K562 (cell line): ENCODE data around the gene MCRS1. TPM values are rescaled to one million over a fixed set of nuclear protein-coding genes. Genes with fewer than 3 reads are reported as not detected.
A peak's percentile ranks its signal among the peaks of the same experiment; 100 is the strongest.

Source experiments
- DNMT1 ChIP-seq: fragments of 450-650 bp; IDR thresholded peaks from 2 replicates; pipeline ENCODE4 v1.6.1; 2016; ENCODE audit warnings: antibody characterized with exemption, mild to moderate bottlenecking
- EHMT2 ChIP-seq: fragments of 450-650 bp; IDR thresholded peaks from 2 replicates; pipeline ENCODE4 v1.6.1; 2018; ENCODE audit warnings: antibody characterized with exemption
- ELF1 ChIP-seq: fragments of 200-800 bp; sonication (Bioruptor generic); IDR thresholded peaks from 2 replicates; pipeline ENCODE4 v1.6.1; 2016; ENCODE audit warnings: missing genetic modification characterization, missing compliant biosample characterization
- EWSR1 ChIP-seq: fragments of 450-650 bp; IDR thresholded peaks from 2 replicates; pipeline ENCODE4 v1.6.1; 2018; ENCODE audit warnings: borderline replicate concordance, mild to moderate bottlenecking, low read depth, moderate library complexity; ENCODE audit not compliant: partially characterized antibody
- FOXO4 ChIP-seq: fragments of 450-650 bp; formaldehyde crosslinking; IDR thresholded peaks from 2 replicates; pipeline ENCODE4 v1.4.0; 2020; ENCODE audit warnings: mild to moderate bottlenecking, moderate library complexity
- HDAC3 ChIP-seq: fragments of 450-650 bp; IDR thresholded peaks from 2 replicates; pipeline ENCODE4 v1.6.1; 2018; ENCODE audit warnings: borderline replicate concordance, mild to moderate bottlenecking, moderate library complexity; ENCODE audit not compliant: partially characterized antibody
- HINFP ChIP-seq: fragments of 450-650 bp; conservative IDR thresholded peaks from 2 replicates; pipeline ENCODE4 v1.6.1; 2016; ENCODE audit warnings: missing genetic modification characterization, low read depth, mild to moderate bottlenecking, control low read depth, missing compliant biosample characterization
- JUND ChIP-seq, 2 experiments: IDR thresholded peaks; 2 replicates in 1 of 2; 3 replicates in 1 of 2; pipeline ENCODE4 v1.6.1; 2011; ENCODE audit warnings: borderline replicate concordance in 2 of 2, low read depth in 2 of 2, low read length in 2 of 2, improper control_type of control experiment in 1 of 2, missing biosample characterization in 1 of 2, missing genetic modification characterization in 1 of 2, missing genetic modification reagents in 1 of 2
- RBM34 ChIP-seq: fragments of 200-400 bp; formaldehyde crosslinking; IDR thresholded peaks from 2 replicates; pipeline ENCODE4 v1.6.1; 2018; ENCODE audit warnings: low read length, borderline replicate concordance; ENCODE audit not compliant: insufficient read depth
- ZFP1 ChIP-seq: fragments of 450-650 bp; formaldehyde crosslinking; IDR thresholded peaks from 2 replicates; pipeline ENCODE4 v1.4.0; 2020; ENCODE audit warnings: mild to moderate bottlenecking, mixed read lengths
- ZNF311 ChIP-seq: fragments of 250-450 bp; sonication (Bioruptor Pico); IDR thresholded peaks from 2 replicates; pipeline ENCODE4 v1.4.0; 2020; ENCODE audit warnings: mild to moderate bottlenecking, moderate library complexity
- polyA plus RNA-seq, 8 experiments: library from polyadenylated mRNA; depleted of rRNA in 4 of 8; stranded (reverse) in 5 of 8; unstranded in 3 of 8; fragments of >200 nt; fragmentation: Nextera tagmentation in 2 of 8; fragmentation: Illumina TruSeq in 1 of 8; extraction: Ambion mirVana in 2 of 8; extraction: Trizol in 1 of 8; gene quantifications; 2 replicates each; pipeline versions ENCODE4 v1.2.1 to v1.2.3, GENCODE V29; 2011 to 2014; ENCODE audit warnings: inconsistent platforms in 1 of 8, missing spikeins in 1 of 8
- total RNA-seq, 7 experiments: library from RNA; depleted of rRNA in 6 of 7; stranded (reverse); fragments of >200 nt in 6 of 7; fragmentation: Illumina TruSeq in 2 of 7; extraction: Trizol in 2 of 7; gene quantifications; 2 replicates each; pipeline versions ENCODE4 v1.2.1 to v1.2.3, GENCODE V29; 2011 to 2021; ENCODE audit warnings: low replicate concordance in 1 of 7
- TF ChIP-seq, protein P1 (sequence below): sonication (generic); formaldehyde crosslinking; IDR thresholded peaks from 2 replicates; pipeline ENCODE4 v1.8.0; 2022; ENCODE audit warnings: mild to moderate bottlenecking, missing genetic modification reagents
- TF ChIP-seq, protein P2 (sequence below), 2 experiments: fragments of 450-650 bp in 1 of 2; sonication (generic) in 1 of 2; formaldehyde crosslinking; conservative IDR thresholded peaks; 2 replicates each; pipeline versions ENCODE4 v1.4.0 to v1.8.1; 2020 to 2022; ENCODE audit warnings: mild to moderate bottlenecking in 1 of 2, missing genetic modification reagents in 1 of 2
- TF ChIP-seq, protein P3 (sequence below): sonication (generic); formaldehyde crosslinking; IDR thresholded peaks from 2 replicates; pipeline ENCODE4 v1.8.0; 2022; ENCODE audit warnings: missing genetic modification reagents, mild to moderate bottlenecking, borderline replicate concordance

MCRS1 gene
- total and polyA plus RNA-seq, 9 of the 15 experiments (the other 6 are each of a cell fraction or from before 2014, with no cell fraction given) = 50.0 to 100 (median 73.2) TPM

DNA sequence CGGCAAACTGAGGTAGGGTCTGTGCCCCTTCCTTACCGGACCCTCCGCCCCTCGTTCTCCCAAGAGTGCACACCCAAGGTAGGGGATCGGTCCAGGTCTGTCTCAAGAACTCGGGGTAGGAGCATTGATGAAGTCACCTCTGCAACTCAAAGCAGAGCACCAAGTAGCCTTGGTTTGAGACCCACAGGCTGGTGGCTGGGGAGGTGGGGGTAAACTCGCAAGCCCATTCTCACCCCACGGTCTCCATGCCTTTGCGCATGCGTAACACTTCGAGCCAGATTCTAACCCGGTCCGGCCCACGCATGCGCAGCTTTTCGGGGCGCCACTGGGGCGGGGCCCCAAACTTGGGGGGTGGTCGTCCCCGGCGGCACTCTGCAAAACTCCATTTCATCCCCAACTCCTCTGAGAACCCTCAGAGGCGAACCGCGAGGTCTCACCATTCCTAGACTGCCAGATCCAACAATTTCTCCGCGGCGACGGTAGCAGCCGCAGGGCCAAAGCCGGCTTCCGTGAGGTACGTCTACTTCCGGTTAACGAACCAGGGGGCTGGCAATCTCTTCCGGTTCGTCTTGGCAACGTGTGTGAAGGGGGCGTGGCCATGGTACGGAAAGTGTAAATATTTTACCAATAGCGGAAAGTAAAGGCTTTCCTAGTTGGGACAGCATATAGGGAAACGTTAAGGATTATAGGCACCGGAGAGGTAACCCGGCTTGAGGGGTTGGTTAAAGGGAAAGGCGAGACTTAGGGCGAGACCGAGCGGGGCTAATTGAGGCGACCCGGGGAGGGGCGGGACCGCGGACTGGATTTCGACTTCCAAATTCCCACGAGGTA is at the start of gene MCRS1 (continued):
- TF ChIP-seq, protein P1, sequence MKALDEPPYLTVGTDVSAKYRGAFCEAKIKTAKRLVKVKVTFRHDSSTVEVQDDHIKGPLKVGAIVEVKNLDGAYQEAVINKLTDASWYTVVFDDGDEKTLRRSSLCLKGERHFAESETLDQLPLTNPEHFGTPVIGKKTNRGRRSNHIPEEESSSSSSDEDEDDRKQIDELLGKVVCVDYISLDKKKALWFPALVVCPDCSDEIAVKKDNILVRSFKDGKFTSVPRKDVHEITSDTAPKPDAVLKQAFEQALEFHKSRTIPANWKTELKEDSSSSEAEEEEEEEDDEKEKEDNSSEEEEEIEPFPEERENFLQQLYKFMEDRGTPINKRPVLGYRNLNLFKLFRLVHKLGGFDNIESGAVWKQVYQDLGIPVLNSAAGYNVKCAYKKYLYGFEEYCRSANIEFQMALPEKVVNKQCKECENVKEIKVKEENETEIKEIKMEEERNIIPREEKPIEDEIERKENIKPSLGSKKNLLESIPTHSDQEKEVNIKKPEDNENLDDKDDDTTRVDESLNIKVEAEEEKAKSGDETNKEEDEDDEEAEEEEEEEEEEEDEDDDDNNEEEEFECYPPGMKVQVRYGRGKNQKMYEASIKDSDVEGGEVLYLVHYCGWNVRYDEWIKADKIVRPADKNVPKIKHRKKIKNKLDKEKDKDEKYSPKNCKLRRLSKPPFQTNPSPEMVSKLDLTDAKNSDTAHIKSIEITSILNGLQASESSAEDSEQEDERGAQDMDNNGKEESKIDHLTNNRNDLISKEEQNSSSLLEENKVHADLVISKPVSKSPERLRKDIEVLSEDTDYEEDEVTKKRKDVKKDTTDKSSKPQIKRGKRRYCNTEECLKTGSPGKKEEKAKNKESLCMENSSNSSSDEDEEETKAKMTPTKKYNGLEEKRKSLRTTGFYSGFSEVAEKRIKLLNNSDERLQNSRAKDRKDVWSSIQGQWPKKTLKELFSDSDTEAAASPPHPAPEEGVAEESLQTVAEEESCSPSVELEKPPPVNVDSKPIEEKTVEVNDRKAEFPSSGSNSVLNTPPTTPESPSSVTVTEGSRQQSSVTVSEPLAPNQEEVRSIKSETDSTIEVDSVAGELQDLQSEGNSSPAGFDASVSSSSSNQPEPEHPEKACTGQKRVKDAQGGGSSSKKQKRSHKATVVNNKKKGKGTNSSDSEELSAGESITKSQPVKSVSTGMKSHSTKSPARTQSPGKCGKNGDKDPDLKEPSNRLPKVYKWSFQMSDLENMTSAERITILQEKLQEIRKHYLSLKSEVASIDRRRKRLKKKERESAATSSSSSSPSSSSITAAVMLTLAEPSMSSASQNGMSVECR (CRISPR knock-in tag) = peak; percentile 98
- TF ChIP-seq FOXO4 (CRISPR knock-in tag) (no peak), HDAC3 (no peak), DNMT1 (no peak), ZFP1 (CRISPR knock-in tag) (no peak), EWSR1 (no peak), EHMT2 (no peak; the same call in 1 of the 2 replicates), RBM34 (no peak), JUND (IDR thresholded peaks at IDR 0.05; ENCODE audit: borderline replicate concordance, low read depth, low read length) (peak; percentile 32; the same call in 1 of the 2 replicates), JUND (tag; IDR thresholded peaks at IDR 0.05; ENCODE audit: borderline replicate concordance, low read depth, low read length) (no peak), ELF1 (tag) (peak; percentile 92), ZNF311 (CRISPR knock-in tag) (no peak), HINFP (tag) (no peak)
- TF ChIP-seq, protein P2, sequence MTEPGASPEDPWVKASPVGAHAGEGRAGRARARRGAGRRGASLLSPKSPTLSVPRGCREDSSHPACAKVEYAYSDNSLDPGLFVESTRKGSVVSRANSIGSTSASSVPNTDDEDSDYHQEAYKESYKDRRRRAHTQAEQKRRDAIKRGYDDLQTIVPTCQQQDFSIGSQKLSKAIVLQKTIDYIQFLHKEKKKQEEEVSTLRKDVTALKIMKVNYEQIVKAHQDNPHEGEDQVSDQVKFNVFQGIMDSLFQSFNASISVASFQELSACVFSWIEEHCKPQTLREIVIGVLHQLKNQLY (CRISPR knock-in tag; conservative IDR thresholded peaks at IDR 0.05) = no peak
- TF ChIP-seq, protein P3, sequence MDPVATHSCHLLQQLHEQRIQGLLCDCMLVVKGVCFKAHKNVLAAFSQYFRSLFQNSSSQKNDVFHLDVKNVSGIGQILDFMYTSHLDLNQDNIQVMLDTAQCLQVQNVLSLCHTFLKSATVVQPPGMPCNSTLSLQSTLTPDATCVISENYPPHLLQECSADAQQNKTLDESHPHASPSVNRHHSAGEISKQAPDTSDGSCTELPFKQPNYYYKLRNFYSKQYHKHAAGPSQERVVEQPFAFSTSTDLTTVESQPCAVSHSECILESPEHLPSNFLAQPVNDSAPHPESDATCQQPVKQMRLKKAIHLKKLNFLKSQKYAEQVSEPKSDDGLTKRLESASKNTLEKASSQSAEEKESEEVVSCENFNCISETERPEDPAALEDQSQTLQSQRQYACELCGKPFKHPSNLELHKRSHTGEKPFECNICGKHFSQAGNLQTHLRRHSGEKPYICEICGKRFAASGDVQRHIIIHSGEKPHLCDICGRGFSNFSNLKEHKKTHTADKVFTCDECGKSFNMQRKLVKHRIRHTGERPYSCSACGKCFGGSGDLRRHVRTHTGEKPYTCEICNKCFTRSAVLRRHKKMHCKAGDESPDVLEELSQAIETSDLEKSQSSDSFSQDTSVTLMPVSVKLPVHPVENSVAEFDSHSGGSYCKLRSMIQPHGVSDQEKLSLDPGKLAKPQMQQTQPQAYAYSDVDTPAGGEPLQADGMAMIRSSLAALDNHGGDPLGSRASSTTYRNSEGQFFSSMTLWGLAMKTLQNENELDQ (CRISPR knock-in tag) = no peak
